T-helper 2 cell (primary cell): ENCODE results near the gene SLCO1B1.

Experiments used
- DNase-seq, 5 experiments: peaks; one replicate each; pipeline versions ENCODE4 v3.0.0 to v3.0.0-alpha.2; 2012 to 2022

SLCO1B1 gene

DNA sequence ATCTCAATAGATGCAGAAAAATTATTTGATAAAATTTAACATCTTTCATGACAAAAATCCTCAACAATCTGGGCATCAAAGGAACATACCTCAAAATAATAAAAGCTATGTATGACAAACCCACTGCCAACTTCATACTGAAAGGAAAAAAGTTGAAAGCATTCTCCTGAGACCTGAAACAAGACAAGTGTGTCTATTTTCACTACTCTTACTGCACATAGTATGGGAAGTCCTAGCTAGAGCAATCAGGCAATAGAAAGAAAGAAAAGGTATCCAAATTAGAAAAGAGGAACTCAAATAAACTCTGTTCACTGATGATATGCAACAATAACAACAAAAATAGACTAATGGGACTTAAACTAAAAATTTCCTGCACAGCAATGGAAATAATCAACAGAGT lies 90.1 kb downstream of the SLCO1B1 start:
- DNase-seq, result no peak

- peak in 1 of 5 experiments; percentile 1 for DNase-seq
Observed at GRCh38 chr12:21221778-21222177, 90.8 kb downstream of the SLCO1B1 start.

DNA sequence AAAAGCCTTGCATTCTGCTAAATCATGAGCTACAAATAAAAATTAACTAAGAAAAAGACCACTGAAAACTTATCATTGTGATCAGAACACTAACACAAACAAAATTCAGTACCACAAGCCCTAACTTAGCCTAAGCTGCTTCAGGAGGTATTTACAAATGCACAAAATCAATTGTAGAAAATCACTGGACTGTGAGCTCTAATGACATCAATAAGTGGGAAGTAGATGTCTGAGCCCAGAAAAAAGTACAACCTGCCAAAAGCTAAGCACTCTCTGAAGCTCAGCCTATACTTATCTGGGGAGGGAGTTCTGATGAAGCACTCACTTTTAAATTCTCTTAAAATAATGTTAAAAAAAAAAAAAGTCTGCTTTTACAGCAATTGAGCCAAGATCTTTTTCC lies 92.9 kb downstream of the SLCO1B1 start:
- DNase-seq, result no peak

DNA sequence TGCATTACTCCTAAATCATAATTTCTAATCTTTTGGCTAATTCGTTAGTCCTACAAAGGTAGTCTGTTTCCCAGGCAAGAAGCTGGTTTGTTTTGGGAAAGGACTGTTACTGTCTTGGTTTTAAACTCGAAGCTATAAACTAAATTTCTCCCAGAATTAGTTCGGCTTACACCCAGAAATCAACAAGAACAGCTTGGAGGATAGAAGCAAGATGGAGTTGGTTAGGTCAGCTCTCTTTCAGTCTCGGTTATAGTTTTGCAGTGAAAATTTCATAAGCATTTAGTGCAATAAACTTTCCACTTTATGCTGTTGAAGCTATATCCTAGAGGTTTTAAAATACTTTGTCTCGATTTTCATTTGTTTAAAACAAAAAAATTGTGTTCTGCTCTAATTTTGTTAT lies 103.4 kb downstream of the SLCO1B1 start:
- no peak for DNase-seq

DNA sequence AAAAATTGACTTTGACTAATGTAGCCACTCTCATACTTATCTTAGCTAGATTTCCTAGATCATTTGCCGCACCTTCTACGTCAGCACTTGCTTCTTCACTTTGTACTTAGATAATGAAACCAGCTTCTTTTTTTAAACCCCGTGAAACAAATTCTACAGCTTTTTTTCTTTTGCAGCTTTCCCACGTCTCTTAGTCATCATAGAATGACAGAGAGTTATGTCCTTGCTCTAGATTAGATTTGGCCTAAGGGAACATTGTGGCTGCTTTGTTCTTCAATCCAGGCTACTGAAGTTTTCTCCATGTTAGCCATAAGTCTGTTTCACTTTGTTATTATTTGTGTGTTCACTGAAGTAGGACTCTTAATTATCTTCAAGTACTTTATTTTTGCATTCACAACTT lies 108.9 kb downstream of the SLCO1B1 start:
- DNase-seq, result no peak

- peak in 1 of 5 experiments; percentile 5 for DNase-seq
Observed at GRCh38 chr12:21248679-21249078, 117.7 kb downstream of the SLCO1B1 start.

GRCh38 chr12:21252070-21252469 lies 121.1 kb downstream of the SLCO1B1 start:
- no peak for DNase-seq

DNA sequence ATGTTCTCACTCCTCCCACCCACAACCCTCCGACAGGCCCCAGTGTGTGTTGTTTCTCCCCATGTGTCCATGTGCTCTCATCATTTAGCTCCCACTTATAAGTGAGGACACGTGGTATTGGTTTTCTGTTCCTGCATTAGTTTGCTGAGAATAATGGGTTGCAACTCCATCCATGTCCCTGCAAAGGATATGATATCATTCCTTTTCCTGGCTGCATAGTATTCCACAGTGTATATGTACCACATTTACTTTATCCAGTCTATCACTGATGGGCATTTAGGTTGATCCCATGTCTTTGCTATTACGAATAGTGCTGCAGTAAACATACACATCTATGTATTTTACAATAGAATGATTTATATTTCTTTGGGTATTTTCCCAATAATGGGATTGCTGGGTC lies 126.2 kb downstream of the SLCO1B1 start:
- DNase-seq, result no peak

DNA sequence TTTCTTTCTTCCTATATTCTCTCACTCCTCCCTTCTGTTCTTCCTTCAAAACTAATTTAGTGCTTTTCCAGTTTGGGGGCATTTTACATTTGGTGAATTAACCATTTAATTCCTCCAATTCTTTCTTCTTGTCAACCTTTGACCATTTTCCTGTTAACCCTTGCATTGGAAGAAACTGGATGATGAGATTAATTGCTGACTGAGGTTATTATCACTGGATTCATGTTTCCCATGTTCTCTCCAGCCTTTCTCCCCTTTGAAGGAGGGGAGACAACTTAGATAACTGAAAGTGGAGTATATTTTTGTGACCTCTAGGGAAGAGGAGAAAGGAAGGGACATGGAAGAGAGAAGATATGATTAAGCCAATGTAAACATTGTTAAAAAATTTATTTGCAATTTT lies 133.2 kb downstream of the SLCO1B1 start:
- no peak for DNase-seq

DNA sequence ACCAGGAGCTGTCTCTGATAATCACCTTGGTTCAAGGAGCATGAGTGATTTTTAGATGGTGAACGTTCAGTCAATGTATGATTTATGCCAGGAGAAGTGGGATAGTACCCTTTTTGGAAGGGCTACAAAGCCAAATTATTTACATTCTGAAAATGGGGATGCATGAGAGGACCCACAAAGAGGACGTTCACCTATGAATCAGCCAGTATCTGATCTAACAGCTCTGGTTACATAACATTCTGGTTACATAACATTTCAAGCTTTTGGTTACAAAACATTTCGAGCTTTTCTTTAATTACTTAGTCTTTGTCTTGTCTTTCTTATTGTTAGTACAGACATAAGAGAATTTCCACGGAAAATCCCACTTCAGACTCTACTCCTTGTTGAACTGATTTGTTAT lies 134.9 kb downstream of the SLCO1B1 start:
- no peak for DNase-seq

DNA sequence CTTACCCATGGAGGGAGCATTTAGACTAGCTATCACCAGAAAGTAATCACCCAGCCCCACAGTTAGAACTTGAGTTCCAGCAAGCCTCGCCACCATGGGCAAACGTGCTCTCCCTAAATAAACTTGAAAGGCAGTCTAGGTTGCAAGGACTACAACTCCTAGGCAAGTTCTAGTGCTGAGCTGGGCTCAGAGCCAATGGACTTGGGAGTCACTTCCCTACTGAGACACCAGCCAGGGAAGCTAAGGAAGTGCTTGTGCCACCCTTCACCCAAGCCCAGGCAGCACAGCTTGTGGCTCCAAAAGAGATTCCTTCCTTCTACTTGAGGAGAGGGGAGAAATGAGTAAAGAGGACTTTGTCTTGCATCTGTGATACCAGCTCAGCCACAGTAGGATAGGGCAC lies 145.8 kb downstream of the SLCO1B1 start:
- DNase-seq, result no peak
